IMR-90 (cell line): ENCODE measurements around the gene RAB37.

Experiments used
- BHLHE40 ChIP-seq: fragments of 150-350 bp; IDR thresholded peaks from 2 replicates; pipeline ENCODE4 v1.6.1; 2016; ENCODE audit warnings: mild to moderate bottlenecking, low read depth, low read length
- CEBPB ChIP-seq: IDR thresholded peaks from 2 replicates; pipeline ENCODE4 v1.6.1; 2012; ENCODE audit warnings: low read depth, low read length, improper control_type of control experiment
- MAFK ChIP-seq: IDR thresholded peaks from 2 replicates; pipeline ENCODE4 v1.6.1; 2012; ENCODE audit warnings: low read depth, low read length, improper control_type of control experiment
- MAZ ChIP-seq: IDR thresholded peaks from 2 replicates; pipeline ENCODE4 v1.6.1; 2012; ENCODE audit warnings: low read depth, mild to moderate bottlenecking, low read length, improper control_type of control experiment, moderate library complexity, borderline replicate concordance
- MXI1 ChIP-seq: IDR thresholded peaks from 2 replicates; pipeline ENCODE4 v1.6.1; 2012; ENCODE audit warnings: low read depth, mild to moderate bottlenecking, low read length, moderate library complexity, borderline replicate concordance
- POLR2A ChIP-seq: IDR thresholded peaks from 2 replicates; pipeline ENCODE4 v1.6.1; 2012; ENCODE audit warnings: mild to moderate bottlenecking, low read depth, low read length
- RAD21 ChIP-seq: IDR thresholded peaks from 2 replicates; pipeline ENCODE4 v1.6.1; 2012; ENCODE audit warnings: low read length, improper control_type of control experiment
- SMC3 ChIP-seq: fragments of 150-350 bp; IDR thresholded peaks from 2 replicates; pipeline ENCODE4 v1.6.1; 2016; ENCODE audit warnings: low read depth, mild to moderate bottlenecking, antibody characterized with exemption, low read length, moderate library complexity
- TF ChIP-seq, protein P1 (sequence below): conservative IDR thresholded peaks from 2 replicates; pipeline ENCODE4 v1.5.1; 2012; ENCODE audit warnings: mild to moderate bottlenecking, low read depth, low read length, improper control_type of control experiment
- TF ChIP-seq, protein P2 (sequence below): fragments of 150-350 bp; IDR thresholded peaks from 2 replicates; pipeline ENCODE4 v1.6.1; 2017; ENCODE audit warnings: mild to moderate bottlenecking, antibody characterized with exemption, low read length, low read depth
- TF ChIP-seq, protein P3 (sequence below): fragments of 150-350 bp; IDR thresholded peaks from 2 replicates; pipeline ENCODE4 v1.6.1; 2016; ENCODE audit warnings: low read depth, mild to moderate bottlenecking, low read length, moderate library complexity, borderline replicate concordance

DNA sequence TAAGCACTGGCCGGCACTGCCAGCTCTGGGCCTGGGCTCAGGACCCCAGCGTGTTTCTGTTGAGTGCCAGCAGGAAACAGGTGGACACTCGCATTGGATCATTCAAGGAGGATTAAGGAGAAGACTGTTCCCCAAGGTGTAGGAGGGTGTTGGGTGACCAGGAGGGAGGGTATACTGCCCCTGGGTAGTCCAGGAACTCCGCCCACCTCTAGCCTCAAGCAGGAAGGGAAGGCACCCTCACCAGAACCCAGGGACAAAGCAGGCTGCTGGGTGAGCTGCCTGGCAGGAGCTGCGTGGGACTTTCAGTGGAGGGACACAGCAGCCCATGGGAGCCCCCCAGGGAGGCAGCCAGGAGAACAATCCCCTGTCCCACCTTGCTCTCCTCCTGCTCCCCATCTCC lies 7.7 kb upstream of the RAB37 start:
- TF ChIP-seq, protein P1, sequence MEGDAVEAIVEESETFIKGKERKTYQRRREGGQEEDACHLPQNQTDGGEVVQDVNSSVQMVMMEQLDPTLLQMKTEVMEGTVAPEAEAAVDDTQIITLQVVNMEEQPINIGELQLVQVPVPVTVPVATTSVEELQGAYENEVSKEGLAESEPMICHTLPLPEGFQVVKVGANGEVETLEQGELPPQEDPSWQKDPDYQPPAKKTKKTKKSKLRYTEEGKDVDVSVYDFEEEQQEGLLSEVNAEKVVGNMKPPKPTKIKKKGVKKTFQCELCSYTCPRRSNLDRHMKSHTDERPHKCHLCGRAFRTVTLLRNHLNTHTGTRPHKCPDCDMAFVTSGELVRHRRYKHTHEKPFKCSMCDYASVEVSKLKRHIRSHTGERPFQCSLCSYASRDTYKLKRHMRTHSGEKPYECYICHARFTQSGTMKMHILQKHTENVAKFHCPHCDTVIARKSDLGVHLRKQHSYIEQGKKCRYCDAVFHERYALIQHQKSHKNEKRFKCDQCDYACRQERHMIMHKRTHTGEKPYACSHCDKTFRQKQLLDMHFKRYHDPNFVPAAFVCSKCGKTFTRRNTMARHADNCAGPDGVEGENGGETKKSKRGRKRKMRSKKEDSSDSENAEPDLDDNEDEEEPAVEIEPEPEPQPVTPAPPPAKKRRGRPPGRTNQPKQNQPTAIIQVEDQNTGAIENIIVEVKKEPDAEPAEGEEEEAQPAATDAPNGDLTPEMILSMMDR = no peak
- TF ChIP-seq POLR2A (no peak), RAD21 (no peak), CEBPB (no peak), MAFK (no peak), BHLHE40 (no peak), SMC3 (no peak), MXI1 (no peak), MAZ (no peak)
- TF ChIP-seq, protein P2, sequence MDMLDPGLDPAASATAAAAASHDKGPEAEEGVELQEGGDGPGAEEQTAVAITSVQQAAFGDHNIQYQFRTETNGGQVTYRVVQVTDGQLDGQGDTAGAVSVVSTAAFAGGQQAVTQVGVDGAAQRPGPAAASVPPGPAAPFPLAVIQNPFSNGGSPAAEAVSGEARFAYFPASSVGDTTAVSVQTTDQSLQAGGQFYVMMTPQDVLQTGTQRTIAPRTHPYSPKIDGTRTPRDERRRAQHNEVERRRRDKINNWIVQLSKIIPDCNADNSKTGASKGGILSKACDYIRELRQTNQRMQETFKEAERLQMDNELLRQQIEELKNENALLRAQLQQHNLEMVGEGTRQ = no peak
- TF ChIP-seq, protein P3, sequence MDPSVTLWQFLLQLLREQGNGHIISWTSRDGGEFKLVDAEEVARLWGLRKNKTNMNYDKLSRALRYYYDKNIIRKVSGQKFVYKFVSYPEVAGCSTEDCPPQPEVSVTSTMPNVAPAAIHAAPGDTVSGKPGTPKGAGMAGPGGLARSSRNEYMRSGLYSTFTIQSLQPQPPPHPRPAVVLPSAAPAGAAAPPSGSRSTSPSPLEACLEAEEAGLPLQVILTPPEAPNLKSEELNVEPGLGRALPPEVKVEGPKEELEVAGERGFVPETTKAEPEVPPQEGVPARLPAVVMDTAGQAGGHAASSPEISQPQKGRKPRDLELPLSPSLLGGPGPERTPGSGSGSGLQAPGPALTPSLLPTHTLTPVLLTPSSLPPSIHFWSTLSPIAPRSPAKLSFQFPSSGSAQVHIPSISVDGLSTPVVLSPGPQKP = no peak
